ENCODE data around the gene HABP4. TPM values are rescaled to one million over a fixed set of nuclear protein-coding genes. Genes with fewer than 3 reads are reported as not detected.

Gene HABP4
- total and polyA plus RNA-seq, 2 of the 4 experiments (the other 2 are of a cell fraction) = 5.2 to 10.6 TPM

DNA sequence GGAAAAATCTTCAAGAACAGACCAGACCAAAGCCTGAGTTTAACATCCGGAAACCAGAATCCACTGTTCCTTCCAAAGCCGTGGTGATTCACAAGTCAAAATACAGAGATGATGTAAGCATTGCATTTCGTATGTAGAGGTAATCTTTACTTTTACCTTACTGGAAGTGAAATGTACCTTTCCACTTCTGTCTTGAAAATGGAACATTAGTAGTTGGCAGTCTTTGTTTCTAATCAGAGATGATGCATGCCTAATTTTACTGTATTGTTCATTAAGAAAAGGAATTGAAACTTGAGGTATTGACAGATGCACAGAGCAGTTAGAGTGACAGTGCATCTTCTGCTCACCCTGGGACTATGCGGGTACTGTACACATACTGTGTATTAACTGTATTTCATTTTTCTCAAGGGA lies 34.6 kb downstream of the HABP4 start:
- intact Hi-C loops (cut with micrococcal nuclease) = no loop called here
- Histone ChIP-seq H2BK15ac (ENCODE audit: low read depth, low read length) (no peak overlapping the region), H2BK120ac (ENCODE audit: low read depth, low read length) (no peak overlapping the region), H2AK9ac (replicated peaks; ENCODE audit: low read depth, low read length, poor library complexity) (no peak overlapping the region), H3K4ac (ENCODE audit: low read depth, low read length) (no peak overlapping the region), H2BK5ac (ENCODE audit: low read depth, low read length, poor library complexity, severe bottlenecking) (no peak overlapping the region), H3K36me3 (ENCODE audit: control insufficient read depth, insufficient read depth, low read length) (peaks cover 20% of the 10 kb centered on the region), H3K4me1 (ENCODE audit: control insufficient read depth, insufficient read depth, low read length) (peaks cover 9% of the 10 kb centered on the region), H3K56ac (ENCODE audit: extremely low read depth, insufficient read depth, low read length) (no peak overlapping the region), H2AFZ (replicated peaks; ENCODE audit: low read length, poor library complexity) (no peak overlapping the region), H3K27me3 (ENCODE audit: control insufficient read depth, insufficient read depth, low read length) (no peaks in the 10 kb centered on the region), H3K14ac (replicated peaks; ENCODE audit: low read depth, low read length) (no peak overlapping the region), H3K18ac (ENCODE audit: low read depth, low read length) (no peak overlapping the region), H3K79me1 (ENCODE audit: low read depth in 1 of 2, low read length in 2 of 2) (peaks cover 2 to 19% of the 10 kb centered on the region in 2 experiments; a peak in 3 of 4 replicates), H4K91ac (ENCODE audit: insufficient read depth, low read depth, low read length) (no peak overlapping the region), H4K5ac (ENCODE audit: low read depth, low read length) (no peak overlapping the region), H2AK5ac (ENCODE audit: low read depth, low read length) (no peak overlapping the region), H3K23ac (ENCODE audit: low read depth, low read length) (no peak overlapping the region), H3K4me3 (ENCODE audit: insufficient read depth, low read depth, low read length) (no peak overlapping the region), H3K9me1 (ENCODE audit: insufficient read depth, low read length) (peaks cover 10% of the 10 kb centered on the region; the same call in 1 of the 2 replicates), H3K9ac (ENCODE audit: low read depth, low read length) (no peak overlapping the region), H3K9me3 (ENCODE audit: control insufficient read depth, insufficient read depth, low read length) (no peaks in the 10 kb centered on the region), H3K4me2 (ENCODE audit: low read depth, low read length) (no peak overlapping the region), H3K27ac (ENCODE audit: insufficient read depth, low read length) (no peak overlapping the region), H4K20me1 (ENCODE audit: insufficient read depth, low read length) (peaks cover 4% of the 10 kb centered on the region; the same call in 1 of the 2 replicates), H2BK20ac (ENCODE audit: low read depth, low read length) (no peak overlapping the region), H4K8ac (ENCODE audit: low read depth in 2 of 2, low read length in 2 of 2) (no peak overlapping the region)
- in situ Hi-C loops (cut with MboI; ENCODE audit: low sequenced_read_pairs) = no loop called here
- no CpG with 5 or more reads among the region's 4 CpGs for WGBS, 2 experiments (ENCODE audit: extremely low coverage in 2 of 2, insufficient read length in 1 of 2)
- dilution Hi-C loops (cut with HindIII; ENCODE audit: low sequenced_read_pairs, unreplicated experiment) = no loop called here
- ATAC-seq (ENCODE audit: low read depth) (no peak), DNase-seq (no peak)
- ChIA-PET POLR2A (ENCODE audit: unreplicated experiment) (no interaction called here), CTCF (no interaction called here)
- no peak for TF ChIP-seq RCOR1 (IDR thresholded peaks at IDR 0.05; ENCODE audit: insufficient replicate concordance, low read length)
- TF ChIP-seq BHLHE40 (IDR thresholded peaks at IDR 0.05; ENCODE audit: low read depth, low read length) = no peak
- no peak for TF ChIP-seq RFX5 (IDR thresholded peaks at IDR 0.05; ENCODE audit: low read depth, low read length)
- no peak for TF ChIP-seq POLR2A (IDR thresholded peaks at IDR 0.05; ENCODE audit: low read depth, low read length)
- TF ChIP-seq USF2 (IDR thresholded peaks at IDR 0.05; ENCODE audit: low read depth, low read length) = no peak
- TF ChIP-seq NFE2L2 (IDR thresholded peaks at IDR 0.05; ENCODE audit: low read depth, low read length) = no peak
- TF ChIP-seq CEBPB (IDR thresholded peaks at IDR 0.05; ENCODE audit: low read depth, low read length) = no peak
- TF ChIP-seq MXI1 (IDR thresholded peaks at IDR 0.05; ENCODE audit: borderline replicate concordance, low read depth, low read length) = no peak
- no peak for TF ChIP-seq CHD1 (IDR thresholded peaks at IDR 0.05; ENCODE audit: low read depth, low read length)
- no peak for TF ChIP-seq FOS (IDR thresholded peaks at IDR 0.05; ENCODE audit: low read depth, low read length)
- TF ChIP-seq SMC3 (IDR thresholded peaks at IDR 0.05; ENCODE audit: low read depth, low read length) = no peak
- no peak for TF ChIP-seq RAD21 (IDR thresholded peaks at IDR 0.05; ENCODE audit: low read length)
- no peak for TF ChIP-seq ELK1 (IDR thresholded peaks at IDR 0.05; ENCODE audit: borderline replicate concordance, low read depth, low read length)
- BruUV-seq (replicated peaks) = no TSS peak
